Measurements from ENCODE around the gene OR2T11. TPM values are rescaled to one million over a fixed set of nuclear protein-coding genes. Genes with fewer than 3 reads are reported as not detected.
A peak's percentile ranks its signal among the peaks of the same experiment; 100 is the strongest.

The OR2T11 gene
- total and polyA plus RNA-seq, 3 donors from 2014 or later = not detected

DNA sequence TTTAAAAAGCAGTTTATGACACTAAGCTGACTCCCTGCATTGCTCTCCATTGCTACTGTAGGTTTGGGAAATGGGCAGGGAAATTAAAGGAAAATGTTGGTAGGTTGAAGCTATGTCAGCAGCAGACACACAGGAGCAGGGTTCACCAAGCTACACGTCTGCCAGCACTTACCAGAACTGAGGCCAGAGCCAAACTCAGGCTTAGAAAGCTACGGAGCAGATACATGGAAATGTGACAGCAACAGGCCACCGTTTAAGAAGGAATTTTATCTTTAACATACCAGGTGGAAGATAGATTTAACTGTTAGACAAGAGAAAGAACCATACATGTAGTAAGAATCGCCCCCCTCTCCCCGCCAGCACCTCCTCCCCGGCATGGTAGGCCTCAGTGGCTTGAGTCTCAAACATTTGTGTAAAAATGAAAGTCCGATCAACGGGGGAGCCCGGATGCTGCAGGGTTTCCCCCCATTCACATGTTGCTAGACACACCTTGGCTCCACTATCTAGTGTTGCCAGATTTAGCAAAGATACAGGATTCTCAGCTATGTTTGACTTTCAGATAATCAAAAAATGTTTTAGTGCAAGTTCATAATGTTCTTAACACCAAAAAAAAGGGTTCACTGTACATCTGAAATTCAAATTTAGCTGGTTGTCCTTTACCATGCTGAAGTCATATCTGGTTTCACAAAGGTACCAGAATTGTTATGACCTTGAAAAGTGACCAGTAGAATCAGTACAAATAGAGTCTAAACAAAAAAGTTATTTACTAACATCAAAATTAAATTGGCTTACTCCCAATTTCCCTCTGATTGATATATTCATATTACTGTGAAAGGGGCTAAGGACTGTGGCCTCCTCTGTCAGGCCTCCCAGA, 6.7 kb downstream of the OR2T11 start:
- no peaks in the 10 kb centered on the region for H3K27me3 ChIP-seq
- H3K36me3 ChIP-seq (ENCODE audit: low read depth, missing control alignments) = no peaks in the 10 kb centered on the region
- intact Hi-C loops (cut with DNase I; ENCODE audit: low total_unique reads) = no loop called here
- no peaks in the 10 kb centered on the region for H3K4me1 ChIP-seq
- no peak for TF ChIP-seq POLR2A (IDR thresholded peaks at IDR 0.05)
- no peak for TF ChIP-seq CTCF (IDR thresholded peaks at IDR 0.05)
- no peak overlapping the region for H3K4me3 ChIP-seq
- no peaks in the 10 kb centered on the region for H3K9me3 ChIP-seq
- 80 to 87% methylated on average over 9 of the region's 9 CpGs for WGBS, 2 donors
- DNase-seq = no peak
- H3K27ac ChIP-seq = no peak overlapping the region

- Histone ChIP-seq H3K27ac (no peak overlapping the region), H3K36me3 (ENCODE audit: low read depth, missing control alignments) (no peaks in the 10 kb centered on the region), H3K27me3 (no peaks in the 10 kb centered on the region), H3K4me3 (no peak overlapping the region), H3K9me3 (no peaks in the 10 kb centered on the region), H3K4me1 (no peaks in the 10 kb centered on the region)
- no peak for DNase-seq
- 78 to 90% methylated on average over 5 of the region's 5 CpGs for WGBS, 2 donors
- TF ChIP-seq POLR2A (IDR thresholded peaks at IDR 0.05) (no peak), CTCF (IDR thresholded peaks at IDR 0.05) (no peak)
- intact Hi-C loops (cut with DNase I; ENCODE audit: low total_unique reads) = no loop called here
Measured at GRCh38 chr1:248625971-248626370, 8.9 kb downstream of the OR2T11 start.

- no peaks in the 10 kb centered on the region for H3K9me3 ChIP-seq
- TF ChIP-seq CTCF (IDR thresholded peaks at IDR 0.05) = no peak
- no peak for TF ChIP-seq POLR2A (IDR thresholded peaks at IDR 0.05)
- no peaks in the 10 kb centered on the region for H3K4me1 ChIP-seq
- H3K27me3 ChIP-seq = no peaks in the 10 kb centered on the region
- WGBS, 2 donors = 62 to 74% methylated on average over 4 of the region's 4 CpGs
- DNase-seq = no peak
- no peak overlapping the region for H3K4me3 ChIP-seq
- H3K27ac ChIP-seq = no peak overlapping the region
- no peaks in the 10 kb centered on the region for H3K36me3 ChIP-seq (ENCODE audit: low read depth, missing control alignments)
- intact Hi-C loops (cut with DNase I; ENCODE audit: low total_unique reads) = no loop called here
Measured at GRCh38 chr1:248625166-248625565, 9.7 kb downstream of the OR2T11 start.

- Histone ChIP-seq H3K9me3 (no peaks in the 10 kb centered on the region), H3K27me3 (no peaks in the 10 kb centered on the region), H3K27ac (no peak overlapping the region), H3K4me1 (no peaks in the 10 kb centered on the region), H3K4me3 (no peak overlapping the region), H3K36me3 (ENCODE audit: low read depth, missing control alignments) (no peaks in the 10 kb centered on the region)
- no peak for DNase-seq
- WGBS, 2 donors = 59 to 71% methylated on average over 4 of the region's 4 CpGs
- TF ChIP-seq POLR2A (IDR thresholded peaks at IDR 0.05) = no peak
- TF ChIP-seq CTCF (IDR thresholded peaks at IDR 0.05) = peak in 2 of 3 experiments; percentile 25 to 49
- intact Hi-C loops (cut with DNase I; ENCODE audit: low total_unique reads) = no loop called here
Measured at GRCh38 chr1:248622570-248623001, 12.3 kb downstream of the OR2T11 start.

GRCh38 chr1:248621770-248622169, 13.1 kb downstream of the OR2T11 start:
- DNase-seq = no peak
- Histone ChIP-seq H3K36me3 (ENCODE audit: low read depth, missing control alignments) (no peaks in the 10 kb centered on the region), H3K4me1 (no peaks in the 10 kb centered on the region), H3K27ac (no peak overlapping the region), H3K9me3 (no peaks in the 10 kb centered on the region), H3K4me3 (no peak overlapping the region), H3K27me3 (no peaks in the 10 kb centered on the region)
- TF ChIP-seq POLR2A (IDR thresholded peaks at IDR 0.05) (no peak), CTCF (IDR thresholded peaks at IDR 0.05) (no peak)
- 70 to 72% methylated on average over 7 of the region's 7 CpGs for WGBS, 2 donors
- intact Hi-C loops (cut with DNase I; ENCODE audit: low total_unique reads) = no loop called here

All from testis (tissue), 3 donors.